ENCODE data around the gene IL15RA. TPM values are rescaled to one million over a fixed set of nuclear protein-coding genes. Genes with fewer than 3 reads are reported as not detected.

The IL15RA gene
- total RNA-seq (ENCODE audit: unreplicated experiment), result not detected
- long read RNA-seq, result 0 reads

- Mint-ChIP-seq H3K27me3 (ENCODE audit: unreplicated experiment) (peaks cover 9% of the 10 kb centered on the region), H3K4me1 (ENCODE audit: low read depth, unreplicated experiment) (peaks cover 2% of the 10 kb centered on the region), H3K36me3 (ENCODE audit: unreplicated experiment) (no peaks in the 10 kb centered on the region), H3K27ac (ENCODE audit: unreplicated experiment) (peak within 1 kb of the TSS; percentile 64), H3K4me3 (ENCODE audit: unreplicated experiment) (peak within 1 kb of the TSS; percentile 90), H3K9me3 (ENCODE audit: unreplicated experiment) (peaks cover 2% of the 10 kb centered on the region)
- TF ChIP-seq CTCF (IDR thresholded peaks at IDR 0.05; ENCODE audit: partially characterized antibody, unreplicated experiment), result no peak
- peak; percentile 74 for DNase-seq
These were observed at the start of gene IL15RA for GRCh38 chr10:5977471-5978229. IL15RA (minus strand) TSS chr10:5977543; CDS start chr10:5977492, 51 bp downstream.

GRCh38 chr10:6025683-6026255, 48.4 kb upstream of the IL15RA start:
- Mint-ChIP-seq H3K9me3 (ENCODE audit: unreplicated experiment) (peaks cover 2% of the 10 kb centered on the region), H3K27me3 (ENCODE audit: unreplicated experiment) (peaks cover 3% of the 10 kb centered on the region), H3K27ac (ENCODE audit: unreplicated experiment) (no peak overlapping the region), H3K4me3 (ENCODE audit: unreplicated experiment) (no peak overlapping the region), H3K4me1 (ENCODE audit: low read depth, unreplicated experiment) (no peaks in the 10 kb centered on the region), H3K36me3 (ENCODE audit: unreplicated experiment) (peaks cover 9% of the 10 kb centered on the region)
- no peak for TF ChIP-seq CTCF (IDR thresholded peaks at IDR 0.05; ENCODE audit: partially characterized antibody, unreplicated experiment)
- no peak for DNase-seq

GRCh38 chr10:6024334-6024682, 47.0 kb upstream of the IL15RA start:
- no peak for DNase-seq
- no peaks in the 10 kb centered on the region for H3K9me3 Mint-ChIP-seq (ENCODE audit: unreplicated experiment)
- H3K36me3 Mint-ChIP-seq (ENCODE audit: unreplicated experiment), result no peaks in the 10 kb centered on the region
- no peak for TF ChIP-seq CTCF (IDR thresholded peaks at IDR 0.05; ENCODE audit: partially characterized antibody, unreplicated experiment)
- no peak overlapping the region for H3K4me3 Mint-ChIP-seq (ENCODE audit: unreplicated experiment)
- H3K4me1 Mint-ChIP-seq (ENCODE audit: low read depth, unreplicated experiment), result no peaks in the 10 kb centered on the region
- peaks cover 3% of the 10 kb centered on the region for H3K27me3 Mint-ChIP-seq (ENCODE audit: unreplicated experiment)
- no peak overlapping the region for H3K27ac Mint-ChIP-seq (ENCODE audit: unreplicated experiment)

- no peak for DNase-seq
- Mint-ChIP-seq H3K9me3 (ENCODE audit: unreplicated experiment) (no peaks in the 10 kb centered on the region), H3K4me3 (ENCODE audit: unreplicated experiment) (no peak overlapping the region), H3K36me3 (ENCODE audit: unreplicated experiment) (no peaks in the 10 kb centered on the region), H3K27ac (ENCODE audit: unreplicated experiment) (no peak overlapping the region), H3K27me3 (ENCODE audit: unreplicated experiment) (peaks cover 3% of the 10 kb centered on the region), H3K4me1 (ENCODE audit: low read depth, unreplicated experiment) (no peaks in the 10 kb centered on the region)
- no peak for TF ChIP-seq CTCF (IDR thresholded peaks at IDR 0.05; ENCODE audit: partially characterized antibody, unreplicated experiment)
These were observed 46.5 kb upstream of the IL15RA start for GRCh38 chr10:6023661-6024333.

- Mint-ChIP-seq H3K36me3 (ENCODE audit: unreplicated experiment) (no peaks in the 10 kb centered on the region), H3K4me3 (ENCODE audit: unreplicated experiment) (no peak overlapping the region), H3K27me3 (ENCODE audit: unreplicated experiment) (peaks cover 3% of the 10 kb centered on the region), H3K4me1 (ENCODE audit: low read depth, unreplicated experiment) (no peaks in the 10 kb centered on the region), H3K9me3 (ENCODE audit: unreplicated experiment) (no peaks in the 10 kb centered on the region), H3K27ac (ENCODE audit: unreplicated experiment) (no peak overlapping the region)
- no peak for DNase-seq
- no peak for TF ChIP-seq CTCF (IDR thresholded peaks at IDR 0.05; ENCODE audit: partially characterized antibody, unreplicated experiment)
These were observed 45.3 kb upstream of the IL15RA start for GRCh38 chr10:6022660-6023059.
